Thyroid gland (tissue), 4 donors: ENCODE data around the gene NAP1L4.

Experiments used
- POLR2A ChIP-seq, 2 donors: fragments of 450-650 bp; IDR thresholded peaks; one replicate each; pipeline ENCODE4 v1.6.1; 2017; ENCODE audit warnings: antibody characterized with exemption in 2 of 2, mild to moderate bottlenecking in 2 of 2, moderate library complexity in 1 of 2
- TF ChIP-seq, protein P1 (sequence below), 6 experiments: fragments of 200-600 bp in 3 of 6; fragments of 450-650 bp in 3 of 6; sonication (generic) in 3 of 6; IDR thresholded peaks; one replicate each; pipeline ENCODE4 v1.5.1; 2016 to 2019; ENCODE audit warnings: antibody characterized with exemption in 6 of 6, mild to moderate bottlenecking in 2 of 6, inconsistent platforms in 1 of 6, moderate library complexity in 1 of 6

DNA sequence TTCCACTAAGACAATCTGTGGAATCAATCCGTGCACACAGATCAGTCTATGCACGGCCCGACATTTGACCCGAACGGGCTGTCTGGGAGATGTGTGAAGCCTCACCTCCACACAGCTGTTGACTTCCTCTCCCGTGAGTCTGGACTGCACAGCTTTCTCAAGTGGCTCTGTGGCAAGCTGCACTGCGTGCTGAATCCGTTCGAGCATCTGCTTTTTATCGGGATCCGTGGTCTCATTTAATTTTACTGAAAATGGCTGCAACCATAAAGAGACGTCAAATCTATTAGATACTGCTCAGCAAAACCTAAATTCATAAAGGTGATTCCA, 45.8 kb upstream of the NAP1L4 start:
- TF ChIP-seq, protein P1, sequence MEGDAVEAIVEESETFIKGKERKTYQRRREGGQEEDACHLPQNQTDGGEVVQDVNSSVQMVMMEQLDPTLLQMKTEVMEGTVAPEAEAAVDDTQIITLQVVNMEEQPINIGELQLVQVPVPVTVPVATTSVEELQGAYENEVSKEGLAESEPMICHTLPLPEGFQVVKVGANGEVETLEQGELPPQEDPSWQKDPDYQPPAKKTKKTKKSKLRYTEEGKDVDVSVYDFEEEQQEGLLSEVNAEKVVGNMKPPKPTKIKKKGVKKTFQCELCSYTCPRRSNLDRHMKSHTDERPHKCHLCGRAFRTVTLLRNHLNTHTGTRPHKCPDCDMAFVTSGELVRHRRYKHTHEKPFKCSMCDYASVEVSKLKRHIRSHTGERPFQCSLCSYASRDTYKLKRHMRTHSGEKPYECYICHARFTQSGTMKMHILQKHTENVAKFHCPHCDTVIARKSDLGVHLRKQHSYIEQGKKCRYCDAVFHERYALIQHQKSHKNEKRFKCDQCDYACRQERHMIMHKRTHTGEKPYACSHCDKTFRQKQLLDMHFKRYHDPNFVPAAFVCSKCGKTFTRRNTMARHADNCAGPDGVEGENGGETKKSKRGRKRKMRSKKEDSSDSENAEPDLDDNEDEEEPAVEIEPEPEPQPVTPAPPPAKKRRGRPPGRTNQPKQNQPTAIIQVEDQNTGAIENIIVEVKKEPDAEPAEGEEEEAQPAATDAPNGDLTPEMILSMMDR (IDR thresholded peaks at IDR 0.05): no peak
- TF ChIP-seq POLR2A (IDR thresholded peaks at IDR 0.05): no peak
